ENCODE measurements around the gene PLXNA2. TPM values are rescaled to one million over a fixed set of nuclear protein-coding genes. Genes with fewer than 3 reads are reported as not detected.

PLXNA2 gene
- total and polyA plus RNA-seq, 2 of the 13 experiments (the other 11 are each of a cell fraction or from before 2014, with no cell fraction given): 1.1 to 2.1 TPM

GRCh38 chr1:207978441-207978840 is 265.7 kb downstream of the PLXNA2 start (continued):
- no peak for TF ChIP-seq CBX2 (IDR thresholded peaks at IDR 0.05; ENCODE audit: low read depth, low read length)
- TF ChIP-seq CBX2 (CRISPR knock-in tag; IDR thresholded peaks at IDR 0.05; ENCODE audit: low read depth): no peak
- no peak for TF ChIP-seq YEATS2 (CRISPR knock-in tag; IDR thresholded peaks at IDR 0.05; ENCODE audit: borderline replicate concordance)
- no peak for TF ChIP-seq RAD51 (IDR thresholded peaks at IDR 0.05; ENCODE audit: borderline replicate concordance)
- no peak for TF ChIP-seq SP2 (CRISPR knock-in tag; IDR thresholded peaks at IDR 0.05)
- no peak for TF ChIP-seq HOXA7 (CRISPR knock-in tag; IDR thresholded peaks at IDR 0.05)
- no peak for TF ChIP-seq MLX (CRISPR knock-in tag; IDR thresholded peaks at IDR 0.05)
- no peak for TF ChIP-seq ZNF639 (CRISPR knock-in tag; conservative IDR thresholded peaks at IDR 0.05)
- TF ChIP-seq RBM22 (optimal IDR thresholded peaks at IDR 0.05; ENCODE audit: low read length): no peak
- no peak for TF ChIP-seq BCL3 (CRISPR knock-in tag; IDR thresholded peaks at IDR 0.05)
- no peak for TF ChIP-seq ZNF232 (CRISPR knock-in tag; IDR thresholded peaks at IDR 0.05; ENCODE audit: borderline replicate concordance)
- no peak for TF ChIP-seq PBX3 (CRISPR knock-in tag; IDR thresholded peaks at IDR 0.05; ENCODE audit: borderline replicate concordance)

All from HepG2 (cell line).